Bronchial epithelial cell (primary cell): ENCODE measurements around the gene HELZ2. TPM values are rescaled to one million over a fixed set of nuclear protein-coding genes. Genes with fewer than 3 reads are reported as not detected.
"Not testable (repeated sequence)": the region's sequence is repeated elsewhere in the genome, so short reads cannot be mapped to it uniquely, and the experiment has no call there.

Source experiments
- DNase-seq: peaks from one replicate; pipeline ENCODE4 v3.0.0-alpha.2; 2010; ENCODE audit warnings: low read depth
- FAIRE-seq: peaks from 2 replicates; lab custom pipeline; 2011; peaks lifted over from hg19 to GRCh38; lab: Jason Lieb, UNC
- H3K27me3 ChIP-seq: 2 replicates; pipeline ENCODE4 v1.5.1; 2011; ENCODE audit warnings: low read length; ENCODE audit not compliant: control insufficient read depth, insufficient read depth
- H3K36me3 ChIP-seq: 2 replicates; pipeline ENCODE4 v1.5.1; 2011; ENCODE audit warnings: low read length; ENCODE audit not compliant: control insufficient read depth, insufficient read depth
- H3K4me3 ChIP-seq: 2 replicates; pipeline ENCODE4 v1.5.1; 2011; ENCODE audit warnings: mild to moderate bottlenecking, low read depth, low read length, control low read depth
- total RNA-seq: library from RNA; depleted of rRNA; stranded (reverse); fragments of >200 nt; gene quantifications from 2 replicates; pipeline ENCODE4 v1.2.1, GENCODE V29; 2014
- TF ChIP-seq, protein P1 (sequence below): IDR thresholded peaks from 2 replicates; pipeline ENCODE4 v1.5.1; 2011; ENCODE audit warnings: mild to moderate bottlenecking, moderate library complexity, low read length, control low read depth, inconsistent platforms; ENCODE audit not compliant: insufficient read depth, severe bottlenecking

The HELZ2 gene
- total RNA-seq, 1 donor from 2014 or later: 13.7 TPM

DNA sequence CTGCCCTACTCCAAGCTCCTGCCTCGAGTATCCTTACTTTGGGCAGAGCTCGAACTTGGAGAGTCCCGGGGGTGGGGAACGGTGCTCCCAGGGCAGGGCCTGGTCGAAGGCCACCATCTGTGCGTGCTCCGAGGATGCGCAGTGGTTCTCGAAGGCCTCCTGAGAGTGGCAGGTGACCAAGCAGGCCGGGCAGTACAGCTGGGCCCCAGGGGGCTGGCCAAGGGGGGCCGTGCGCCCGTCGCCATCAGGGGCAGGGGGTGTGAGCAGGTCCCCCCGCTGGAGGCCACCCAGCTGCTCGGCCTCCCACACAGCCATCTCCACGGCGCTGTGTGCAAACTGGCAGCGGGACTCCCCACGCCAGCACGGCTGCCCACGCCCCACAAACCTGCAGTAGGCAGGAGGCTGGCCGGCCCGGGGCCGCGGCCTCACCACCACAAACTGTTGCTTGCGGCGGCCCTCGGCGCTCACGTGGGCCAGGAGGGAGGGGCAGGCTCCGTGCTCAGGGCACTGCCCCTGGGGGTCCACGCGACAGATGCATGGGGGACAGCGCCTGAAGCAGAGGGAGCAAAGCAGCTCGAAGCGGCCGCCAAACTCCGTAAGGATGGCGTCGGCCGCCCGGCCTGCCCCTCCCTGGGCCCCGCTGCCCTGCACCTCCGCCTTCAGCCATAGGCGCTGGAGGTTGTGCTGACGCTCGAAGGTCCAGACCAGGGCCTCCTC lies 1.8 kb downstream of the HELZ2 start:
- DNase-seq: no peak
- Histone ChIP-seq H3K4me3 (no peak overlapping the region), H3K36me3 (peaks cover 4% of the 10 kb centered on the region), H3K27me3 (no peaks in the 10 kb centered on the region)
- FAIRE-seq: no peak
- TF ChIP-seq, protein P1, sequence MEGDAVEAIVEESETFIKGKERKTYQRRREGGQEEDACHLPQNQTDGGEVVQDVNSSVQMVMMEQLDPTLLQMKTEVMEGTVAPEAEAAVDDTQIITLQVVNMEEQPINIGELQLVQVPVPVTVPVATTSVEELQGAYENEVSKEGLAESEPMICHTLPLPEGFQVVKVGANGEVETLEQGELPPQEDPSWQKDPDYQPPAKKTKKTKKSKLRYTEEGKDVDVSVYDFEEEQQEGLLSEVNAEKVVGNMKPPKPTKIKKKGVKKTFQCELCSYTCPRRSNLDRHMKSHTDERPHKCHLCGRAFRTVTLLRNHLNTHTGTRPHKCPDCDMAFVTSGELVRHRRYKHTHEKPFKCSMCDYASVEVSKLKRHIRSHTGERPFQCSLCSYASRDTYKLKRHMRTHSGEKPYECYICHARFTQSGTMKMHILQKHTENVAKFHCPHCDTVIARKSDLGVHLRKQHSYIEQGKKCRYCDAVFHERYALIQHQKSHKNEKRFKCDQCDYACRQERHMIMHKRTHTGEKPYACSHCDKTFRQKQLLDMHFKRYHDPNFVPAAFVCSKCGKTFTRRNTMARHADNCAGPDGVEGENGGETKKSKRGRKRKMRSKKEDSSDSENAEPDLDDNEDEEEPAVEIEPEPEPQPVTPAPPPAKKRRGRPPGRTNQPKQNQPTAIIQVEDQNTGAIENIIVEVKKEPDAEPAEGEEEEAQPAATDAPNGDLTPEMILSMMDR: no peak

DNA sequence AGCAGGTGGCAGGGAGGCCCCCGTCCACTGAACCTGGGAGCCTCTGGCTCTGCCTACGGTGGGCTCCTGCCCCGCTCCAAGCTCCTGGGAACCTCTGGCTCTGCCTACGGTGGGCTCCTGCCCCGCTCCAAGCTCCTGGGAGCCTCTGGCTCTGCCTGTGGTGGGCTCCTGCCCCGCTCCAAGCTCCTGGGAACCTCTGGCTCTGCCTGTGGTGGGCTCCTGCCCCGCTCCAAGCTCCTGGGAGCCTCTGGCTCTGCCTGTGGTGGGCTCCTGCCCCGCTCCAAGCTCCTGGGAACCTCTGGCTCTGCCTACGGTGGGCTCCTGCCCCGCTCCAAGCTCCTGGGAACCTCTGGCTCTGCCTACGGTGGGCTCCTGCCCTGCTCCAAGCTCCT lies 3.0 kb downstream of the HELZ2 start:
- H3K36me3 ChIP-seq, H3K4me3 ChIP-seq, FAIRE-seq, DNase-seq, H3K27me3 ChIP-seq: not testable (repeated sequence)

DNA sequence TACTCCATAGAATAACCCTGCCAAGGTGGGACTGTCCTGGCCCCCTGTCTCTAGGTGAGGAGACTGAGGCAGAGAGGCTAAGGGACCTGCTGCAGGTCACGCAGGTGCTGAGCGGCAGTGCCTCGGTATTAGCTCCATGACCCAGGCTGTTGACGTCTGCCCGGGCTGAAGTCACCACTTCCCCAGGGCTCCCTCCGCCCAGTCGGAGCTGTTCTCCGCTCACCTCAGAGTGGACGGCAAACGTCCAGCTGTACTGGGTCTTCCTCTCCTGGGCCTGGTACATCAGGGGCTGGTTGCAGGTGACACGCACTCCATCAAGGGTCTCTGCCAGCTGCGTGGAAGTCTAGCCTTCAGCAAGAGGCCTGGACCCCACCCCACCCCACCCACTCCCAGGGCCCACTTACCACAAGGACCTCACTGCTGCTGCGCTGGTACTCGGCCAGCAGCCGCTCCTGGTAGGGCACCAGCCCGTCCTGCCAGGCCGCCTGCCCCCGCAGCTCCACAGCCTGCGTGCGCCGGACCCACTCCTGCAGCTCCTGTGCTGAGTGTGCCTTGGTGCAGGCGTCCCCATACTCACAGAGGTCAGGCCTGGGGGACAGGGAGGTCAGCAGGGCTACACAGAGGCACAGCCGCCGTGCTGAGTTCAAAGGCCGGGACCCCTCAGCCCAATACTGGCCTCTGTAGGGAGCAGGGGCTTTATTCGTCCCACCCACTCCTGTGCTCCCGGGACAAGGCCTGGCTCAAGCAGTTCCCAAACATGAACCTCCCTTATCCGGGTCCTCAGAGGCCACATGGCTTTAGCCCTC lies 3.6 kb downstream of the HELZ2 start:
- no peak overlapping the region for H3K4me3 ChIP-seq
- TF ChIP-seq, protein P1: no peak
- DNase-seq (no peak), FAIRE-seq (no peak)
- H3K27me3 ChIP-seq: no peaks in the 10 kb centered on the region
- H3K36me3 ChIP-seq: peaks cover 7% of the 10 kb centered on the region

DNA sequence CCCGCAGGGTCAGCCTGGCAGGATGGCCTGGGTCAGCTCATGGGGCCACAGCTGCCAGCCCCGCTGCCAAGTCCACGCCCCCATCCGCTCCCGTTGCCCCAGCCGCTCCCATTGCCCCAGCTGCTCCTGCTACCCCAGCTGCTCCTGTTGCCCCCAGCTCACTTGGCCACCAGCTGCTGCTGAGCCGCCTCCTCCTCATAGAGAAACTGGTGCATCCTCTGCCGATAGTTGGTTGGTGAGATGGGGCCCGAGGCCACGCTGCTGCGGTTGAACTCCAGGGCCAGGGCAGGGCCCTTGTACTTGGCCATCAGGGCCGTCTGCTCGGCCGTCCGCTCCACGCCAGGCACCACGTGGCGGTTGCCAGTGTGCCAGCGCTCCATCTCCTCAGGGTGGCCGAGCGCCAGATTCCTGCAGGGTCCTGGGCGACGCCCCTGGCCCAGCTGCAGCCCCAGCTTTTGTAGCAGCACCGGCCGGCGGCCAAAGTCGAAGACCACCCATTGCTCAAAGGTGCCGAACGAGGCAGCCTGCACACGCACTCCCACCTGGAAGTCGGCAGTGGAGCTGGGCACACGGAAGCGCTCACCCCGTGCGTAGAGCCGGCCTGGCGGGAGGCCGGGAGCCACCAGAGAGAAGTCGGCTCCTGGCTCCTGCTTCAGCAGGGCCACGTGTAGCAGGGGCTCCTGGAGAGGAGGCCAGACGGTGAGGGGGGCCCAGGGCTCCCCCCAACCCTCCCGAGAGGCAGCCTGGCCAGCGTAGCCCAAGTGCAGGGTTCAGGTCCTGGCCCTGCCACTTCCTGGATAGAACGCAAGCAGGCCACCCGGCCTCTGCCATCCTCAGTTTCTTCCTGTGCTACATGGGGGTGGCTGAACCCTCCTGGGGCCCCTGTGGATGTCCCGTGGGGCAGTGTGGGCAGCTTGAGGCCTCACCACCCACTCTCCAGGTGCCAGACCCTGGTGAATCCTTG lies 4.8 kb downstream of the HELZ2 start:
- FAIRE-seq (no peak), DNase-seq (no peak)
- no peak overlapping the region for H3K4me3 ChIP-seq
- H3K36me3 ChIP-seq: peaks cover 7% of the 10 kb centered on the region
- TF ChIP-seq, protein P1: no peak
- H3K27me3 ChIP-seq: no peaks in the 10 kb centered on the region

DNA sequence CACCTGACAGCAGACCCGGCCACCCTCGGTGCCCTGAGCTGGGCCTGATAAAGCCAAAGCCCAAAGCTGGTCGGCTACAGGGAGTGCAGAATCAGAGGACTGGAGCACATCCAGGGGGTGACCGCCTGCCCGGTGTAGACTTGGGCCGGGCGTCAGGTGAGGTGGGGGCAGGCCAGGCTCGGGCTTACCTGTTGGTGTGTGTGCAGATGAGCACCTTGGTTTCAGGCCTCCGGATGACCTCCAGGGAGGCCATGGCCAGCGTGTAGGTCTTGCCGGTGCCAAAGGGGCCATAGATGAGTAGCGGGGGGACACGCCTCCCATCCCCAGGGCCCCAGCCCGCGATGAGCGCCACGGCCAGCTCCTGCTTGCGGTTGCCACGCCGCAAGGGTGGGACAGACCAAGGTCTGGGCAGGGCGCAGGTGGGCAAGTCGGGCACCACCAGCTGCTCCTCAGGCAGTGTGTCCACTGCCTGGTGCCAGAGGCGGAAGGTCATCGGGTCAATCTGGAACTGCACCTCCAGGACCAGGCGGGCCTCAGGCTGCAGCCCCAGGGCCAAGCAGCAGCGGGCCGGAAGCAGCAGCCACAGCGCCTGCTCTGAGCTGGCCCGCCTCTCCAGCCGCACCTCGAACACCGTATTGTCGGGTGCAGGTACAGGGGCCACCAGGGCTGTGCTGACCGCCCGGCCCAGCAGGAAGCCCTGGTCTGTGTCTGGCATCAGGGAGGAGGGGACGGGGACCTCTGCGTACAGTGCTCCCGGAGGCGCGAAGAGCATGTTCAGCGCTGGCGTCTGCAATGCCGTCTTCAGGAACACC lies 5.7 kb downstream of the HELZ2 start:
- Histone ChIP-seq H3K36me3 (peaks cover 8% of the 10 kb centered on the region), H3K4me3 (no peak overlapping the region), H3K27me3 (no peaks in the 10 kb centered on the region)
- no peak for FAIRE-seq
- TF ChIP-seq, protein P1: no peak
- DNase-seq: no peak
